Prostate gland (tissue), 2 donors: ENCODE results near the gene MSRB3.

Source experiments
- CTCF ChIP-seq, 4 experiments: fragments of 200-600 bp in 2 of 4; fragments of 450-650 bp in 2 of 4; sonication (generic) in 2 of 4; IDR thresholded peaks; 1 replicate in 3 of 4; 2 replicates in 1 of 4; pipeline ENCODE4 v1.5.1; 2016 to 2019; ENCODE audit warnings: antibody characterized with exemption in 4 of 4, mild to moderate bottlenecking in 2 of 4, moderate library complexity in 2 of 4
- POLR2A ChIP-seq: fragments of 450-650 bp; IDR thresholded peaks from one replicate; pipeline ENCODE4 v1.6.1; 2016; ENCODE audit warnings: antibody characterized with exemption, mild to moderate bottlenecking
- POLR2AphosphoS5 ChIP-seq: sonication (generic); formaldehyde crosslinking; IDR thresholded peaks from one replicate; pipeline ENCODE4 v1.6.1; 2017; ENCODE audit warnings: antibody characterized with exemption

- TF ChIP-seq CTCF (IDR thresholded peaks at IDR 0.05) = no peak
- TF ChIP-seq POLR2AphosphoS5 = no peak
- TF ChIP-seq POLR2A = no peak
Measured at GRCh38 chr12:65282840-65283239, 4.4 kb downstream of the MSRB3 start.
